Measurements from ENCODE around the gene MCOLN1.
A peak's percentile ranks its signal among the peaks of the same experiment; 100 is the strongest.
"Not testable (repeated sequence)": the region's sequence is repeated elsewhere in the genome, so short reads cannot be mapped to it uniquely, and the experiment has no call there.

The MCOLN1 gene

DNA sequence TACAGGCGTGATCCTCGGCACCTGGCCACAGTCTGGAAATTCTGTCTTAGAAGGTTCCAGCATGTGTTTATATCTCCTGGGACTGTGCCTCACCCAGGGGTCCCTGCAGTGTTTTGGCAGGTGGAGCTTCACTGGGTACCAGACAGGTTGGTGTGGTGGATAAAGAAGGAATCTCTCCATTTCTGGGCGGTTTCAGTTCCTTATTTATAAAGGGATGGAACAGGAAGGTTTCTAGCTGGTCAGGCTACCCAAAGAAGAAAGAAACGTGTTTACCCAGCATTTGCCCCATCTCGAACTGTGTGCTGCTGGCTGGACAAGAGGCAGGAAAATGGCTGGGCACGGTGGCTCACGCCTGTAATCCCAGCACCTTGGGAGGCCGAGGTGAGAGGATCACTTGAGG is 22.9 kb downstream of the MCOLN1 start:
- DNase-seq: no peak

DNA sequence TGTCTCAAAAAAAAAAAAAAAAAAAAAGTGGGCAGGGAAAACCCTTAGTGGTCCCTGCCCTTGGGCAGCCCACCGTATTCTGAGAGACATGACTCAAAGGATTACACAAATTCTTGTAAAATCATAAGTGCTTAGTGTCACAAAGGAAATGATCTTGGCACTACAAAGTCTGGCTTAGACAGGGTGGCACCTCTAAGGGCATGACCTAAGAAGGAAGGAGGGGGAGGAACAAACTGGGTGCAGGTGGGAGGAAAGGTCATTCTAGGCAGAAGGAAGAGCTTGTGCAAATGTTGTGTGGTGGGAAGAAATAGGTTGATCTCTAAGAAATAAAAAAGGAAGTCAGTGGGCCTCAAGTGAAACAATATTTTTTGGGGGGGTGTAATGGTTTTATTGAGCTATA is 23.5 kb downstream of the MCOLN1 start:
- DNase-seq: no peak

DNA sequence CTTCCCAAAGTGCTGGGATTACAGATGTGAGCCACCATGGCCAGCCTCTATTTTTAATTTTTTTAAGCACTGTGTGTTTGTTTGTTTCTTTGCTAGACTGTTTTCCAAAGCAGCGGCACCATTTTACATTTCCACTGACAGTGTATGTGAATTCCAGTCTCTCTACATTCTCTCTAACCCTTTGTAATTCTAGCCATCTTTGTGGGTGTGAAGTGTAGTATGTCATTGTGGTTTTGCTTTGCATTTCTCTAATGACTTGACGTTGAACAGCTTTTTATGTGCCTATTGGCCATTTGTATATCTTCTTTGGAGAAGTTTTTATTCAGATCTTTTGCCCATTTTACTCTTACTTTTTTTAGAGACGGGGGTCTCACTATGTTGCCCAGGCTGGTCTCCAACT is 24.7 kb downstream of the MCOLN1 start:
- DNase-seq: no peak

DNA sequence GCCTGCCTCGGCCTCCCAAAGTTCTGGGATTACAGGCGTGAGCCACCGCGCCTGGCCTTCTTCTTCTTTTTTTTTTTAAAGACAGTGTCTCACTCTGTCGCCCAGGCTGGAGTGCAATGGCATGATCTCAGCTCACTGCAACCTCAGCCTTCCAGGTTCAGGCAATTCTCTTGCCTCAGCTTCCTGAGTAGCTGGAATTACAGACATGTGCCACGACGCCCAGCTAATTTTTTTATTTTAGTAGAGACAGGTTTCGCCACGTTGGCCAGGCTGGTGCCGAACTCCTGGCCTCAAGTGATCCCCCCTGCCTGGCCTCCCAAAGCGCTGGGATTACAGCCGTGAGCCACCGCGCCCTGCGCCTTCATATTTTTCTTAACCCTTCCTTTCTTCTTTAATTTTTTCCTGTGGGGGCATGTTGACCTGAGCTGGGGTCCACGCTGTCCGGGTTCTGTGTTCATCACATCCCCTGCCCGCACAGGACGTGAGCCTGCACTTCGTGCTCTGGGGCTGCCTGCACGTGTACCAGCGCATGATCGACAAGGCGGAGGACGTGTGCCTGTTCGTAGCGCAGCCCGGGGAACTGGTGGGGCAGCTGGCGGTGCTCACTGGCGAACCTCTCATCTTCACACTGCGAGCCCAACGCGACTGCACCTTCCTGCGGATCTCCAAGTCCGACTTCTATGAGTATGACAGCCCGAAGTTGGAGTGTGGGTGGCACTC is 27.2 kb downstream of the MCOLN1 start:
- DNase-seq: no peak

DNA sequence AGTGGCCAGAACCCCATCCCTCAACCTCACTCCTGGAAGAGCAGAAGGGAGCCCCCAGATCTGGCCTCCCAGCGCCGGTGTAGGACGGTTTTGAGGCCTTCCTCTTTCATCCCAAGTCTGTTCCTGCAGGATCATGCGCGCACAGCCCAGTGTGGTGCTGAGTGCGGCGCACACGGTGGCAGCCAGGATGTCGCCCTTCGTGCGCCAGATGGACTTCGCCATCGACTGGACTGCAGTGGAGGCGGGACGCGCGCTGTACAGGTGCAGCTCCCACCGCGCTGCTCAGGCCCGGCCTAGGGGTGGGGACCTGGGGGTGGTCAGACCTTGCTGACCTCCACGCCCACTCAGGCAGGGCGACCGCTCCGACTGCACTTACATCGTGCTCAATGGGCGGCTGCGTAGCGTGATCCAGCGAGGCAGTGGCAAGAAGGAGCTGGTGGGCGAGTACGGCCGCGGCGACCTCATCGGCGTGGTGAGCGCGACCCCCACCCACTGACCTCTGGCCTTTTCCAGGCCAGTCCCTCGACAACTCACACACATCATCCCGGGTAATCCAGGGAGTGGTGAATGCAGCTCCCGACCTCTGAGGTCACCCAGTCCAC is 27.8 kb downstream of the MCOLN1 start:
- no peak for DNase-seq

DNA sequence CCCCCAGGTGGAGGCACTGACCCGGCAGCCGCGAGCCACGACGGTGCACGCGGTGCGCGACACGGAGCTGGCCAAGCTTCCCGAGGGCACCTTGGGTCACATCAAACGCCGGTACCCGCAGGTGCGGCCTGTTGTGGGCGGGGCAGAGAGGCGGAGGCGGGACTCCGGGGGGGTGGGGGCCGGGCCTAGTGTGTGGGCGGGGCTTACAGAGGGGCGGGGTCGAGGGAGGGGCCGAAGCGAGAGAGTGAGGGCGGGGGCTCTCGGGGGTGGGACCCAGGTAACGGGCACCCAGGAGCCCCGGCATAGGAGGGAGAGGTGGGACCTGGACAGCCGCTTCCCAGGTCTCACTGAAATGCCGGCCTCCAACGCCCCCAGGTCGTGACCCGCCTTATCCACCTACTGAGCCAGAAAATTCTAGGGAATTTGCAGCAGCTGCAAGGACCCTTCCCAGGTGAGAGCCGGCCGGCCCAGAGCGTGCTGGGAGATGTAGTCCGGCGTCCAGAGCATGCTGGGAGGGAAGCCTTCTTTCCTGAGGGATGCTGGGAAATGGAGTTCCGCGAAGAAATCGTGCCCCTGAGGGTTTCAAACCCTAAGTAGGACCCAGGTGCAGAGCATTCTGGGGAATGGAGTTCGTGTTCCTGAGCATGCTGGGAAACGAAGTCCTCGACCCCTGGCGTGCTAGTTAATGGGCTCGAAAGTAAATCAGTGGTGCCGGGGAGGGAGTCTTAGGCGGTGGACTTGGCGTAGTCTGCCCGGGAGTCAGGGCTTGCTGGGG is 28.8 kb downstream of the MCOLN1 start:
- peak; percentile 47 for DNase-seq

DNA sequence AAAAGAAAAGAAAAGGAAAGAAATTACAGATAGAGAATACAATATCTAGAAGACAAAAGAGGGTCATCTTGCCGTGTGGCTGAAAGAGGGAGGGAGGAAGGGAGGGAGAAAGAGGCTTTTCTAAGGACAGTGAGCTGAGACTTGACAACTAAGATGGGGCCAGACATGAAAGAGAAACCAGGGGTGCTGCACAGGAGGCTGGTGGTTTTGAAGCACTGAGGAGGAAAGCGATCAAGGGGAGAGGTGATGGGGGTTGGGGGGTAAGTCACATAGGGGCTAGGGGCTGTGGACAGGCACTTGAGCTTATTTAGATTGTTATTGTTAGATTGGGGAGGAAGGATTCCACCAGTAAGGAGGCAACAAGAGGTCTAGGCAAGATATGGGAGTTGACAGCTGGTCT is 30.4 kb downstream of the MCOLN1 start:
- DNase-seq: no peak

DNA sequence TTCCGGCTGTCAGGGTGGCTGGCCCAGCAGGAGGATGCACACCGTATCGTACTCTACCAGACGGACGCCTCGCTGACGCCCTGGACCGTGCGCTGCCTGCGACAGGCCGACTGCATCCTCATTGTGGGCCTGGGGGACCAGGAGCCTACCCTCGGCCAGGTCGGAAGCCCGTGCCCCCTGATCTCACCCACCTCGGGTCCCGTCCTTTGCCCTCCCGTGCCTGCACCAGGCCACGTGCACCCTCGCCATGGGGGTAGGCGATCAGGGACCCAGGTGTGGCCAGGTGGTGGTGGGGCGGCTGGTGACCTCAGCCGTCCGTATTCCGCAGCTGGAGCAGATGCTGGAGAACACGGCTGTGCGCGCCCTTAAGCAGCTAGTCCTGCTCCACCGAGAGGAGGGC is 32.1 kb downstream of the MCOLN1 start:
- DNase-seq: no peak

DNA sequence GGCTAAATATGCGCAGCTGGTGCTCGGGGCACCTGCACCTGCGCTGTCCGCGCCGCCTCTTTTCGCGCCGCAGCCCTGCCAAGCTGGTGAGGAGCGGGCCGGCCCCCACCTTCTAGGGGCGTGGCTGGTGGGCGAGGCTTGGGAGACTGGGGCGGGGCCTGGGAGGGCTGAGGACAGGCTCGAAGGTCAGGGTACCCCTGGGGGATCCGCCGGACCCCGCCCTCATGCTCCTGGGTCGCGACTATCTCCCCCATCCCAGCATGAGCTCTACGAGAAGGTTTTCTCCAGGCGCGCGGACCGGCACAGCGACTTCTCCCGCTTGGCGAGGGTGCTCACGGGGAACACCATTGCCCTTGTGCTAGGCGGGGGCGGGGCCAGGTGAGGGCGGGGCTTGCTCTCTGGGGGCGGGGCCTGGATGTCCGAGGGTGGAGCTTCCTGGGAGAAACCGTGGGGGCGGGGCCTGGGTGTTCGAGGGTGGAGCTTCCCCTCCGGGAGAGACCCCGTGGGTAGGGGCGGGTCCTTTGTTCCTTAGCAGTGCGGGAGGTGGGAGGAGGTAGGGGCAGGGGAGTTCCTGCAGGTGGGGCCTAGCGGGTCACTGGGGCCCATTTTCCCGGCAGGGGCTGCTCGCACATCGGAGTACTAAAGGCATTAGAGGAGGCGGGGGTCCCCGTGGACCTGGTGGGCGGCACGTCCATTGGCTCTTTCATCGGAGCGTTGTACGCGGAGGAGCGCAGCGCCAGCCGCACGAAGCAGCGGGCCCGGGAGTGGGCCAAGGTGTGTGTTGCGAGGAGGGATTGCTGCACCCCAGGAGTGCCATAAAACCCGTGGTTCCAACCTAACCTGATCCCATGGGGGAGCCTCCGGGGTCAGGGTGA is 32.8 kb downstream of the MCOLN1 start:
- no peak for DNase-seq

DNA sequence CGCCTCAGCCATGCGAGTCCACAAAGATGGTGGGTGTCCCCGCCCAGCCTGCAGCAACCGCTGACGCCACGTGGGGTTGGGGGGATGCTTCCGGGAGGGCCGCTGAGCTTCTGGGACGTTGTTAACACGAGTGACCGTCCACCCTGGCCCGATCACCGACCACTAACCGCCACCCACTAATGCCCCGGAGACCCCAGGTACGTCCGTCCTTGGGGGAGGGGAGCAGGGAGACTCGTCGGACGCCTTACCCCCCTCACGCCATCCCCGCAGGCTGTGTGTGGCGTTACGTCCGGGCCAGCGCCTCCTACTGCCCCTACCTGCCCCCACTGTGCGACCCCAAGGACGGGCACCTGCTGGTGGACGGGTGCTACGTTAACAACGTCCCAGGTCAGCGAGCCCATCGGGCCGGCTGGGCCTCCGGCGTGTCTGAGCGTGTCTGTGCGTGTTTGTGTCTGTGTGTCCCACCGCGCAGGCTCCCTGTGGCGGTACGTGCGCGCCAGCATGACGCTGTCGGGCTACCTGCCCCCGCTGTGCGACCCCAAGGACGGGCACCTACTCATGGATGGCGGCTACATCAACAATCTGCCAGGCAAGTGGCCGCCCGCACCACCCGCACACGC is 34.4 kb downstream of the MCOLN1 start:
- no peak for DNase-seq

DNA sequence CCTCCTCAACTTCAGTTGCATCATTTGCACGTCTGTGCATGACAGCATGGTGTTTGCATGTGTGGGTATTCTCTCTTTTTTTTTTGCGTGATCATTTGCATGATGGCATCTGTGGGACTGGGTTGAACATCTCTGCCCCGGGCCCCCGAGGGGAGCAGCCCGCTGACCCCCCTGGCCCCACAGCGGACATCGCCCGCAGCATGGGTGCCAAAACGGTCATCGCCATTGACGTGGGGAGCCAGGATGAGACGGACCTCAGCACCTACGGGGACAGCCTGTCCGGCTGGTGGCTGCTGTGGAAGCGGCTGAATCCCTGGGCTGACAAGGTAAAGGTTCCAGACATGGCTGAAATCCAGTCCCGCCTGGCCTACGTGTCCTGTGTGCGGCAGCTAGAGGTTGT is 36.2 kb downstream of the MCOLN1 start:
- no peak for DNase-seq

DNA sequence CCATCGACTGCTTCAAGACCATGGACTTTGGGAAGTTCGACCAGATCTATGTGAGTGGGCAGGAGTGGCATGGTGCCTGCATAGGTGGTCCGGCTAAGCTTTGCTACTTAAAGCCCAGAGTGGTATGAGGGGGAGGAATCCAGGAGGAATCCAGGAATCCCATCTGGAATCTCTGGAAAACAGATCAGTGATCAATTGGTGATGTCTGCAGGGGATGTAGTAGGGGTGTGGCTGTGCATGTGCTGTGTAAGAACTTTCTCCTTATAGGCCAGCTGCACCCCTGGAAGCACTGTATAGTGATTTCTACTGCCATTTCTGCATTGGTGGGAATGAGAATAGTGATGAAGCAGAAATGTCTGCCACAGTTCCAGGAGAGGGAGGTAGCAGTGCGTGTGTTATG is 36.7 kb downstream of the MCOLN1 start:
- no peak for DNase-seq

DNA sequence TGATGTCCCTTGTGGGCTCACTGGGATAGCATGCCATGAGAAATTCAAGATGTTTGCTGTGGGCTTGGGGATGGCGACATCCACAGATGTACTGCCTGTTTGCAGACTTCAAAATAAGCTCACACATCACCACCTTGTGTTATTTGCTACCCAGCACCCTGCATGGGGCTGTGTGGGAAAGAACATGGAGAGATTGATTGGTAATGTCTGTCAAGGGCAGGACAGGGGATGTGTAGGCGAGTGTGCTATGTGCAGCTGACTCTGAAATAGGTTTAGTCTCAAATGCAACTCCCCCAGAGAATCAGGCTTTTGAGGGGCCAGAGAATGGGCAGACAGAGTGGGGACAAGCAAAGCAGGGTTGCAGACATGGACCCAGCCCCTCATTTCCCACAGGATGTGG is 37.8 kb downstream of the MCOLN1 start:
- no peak for DNase-seq

DNA sequence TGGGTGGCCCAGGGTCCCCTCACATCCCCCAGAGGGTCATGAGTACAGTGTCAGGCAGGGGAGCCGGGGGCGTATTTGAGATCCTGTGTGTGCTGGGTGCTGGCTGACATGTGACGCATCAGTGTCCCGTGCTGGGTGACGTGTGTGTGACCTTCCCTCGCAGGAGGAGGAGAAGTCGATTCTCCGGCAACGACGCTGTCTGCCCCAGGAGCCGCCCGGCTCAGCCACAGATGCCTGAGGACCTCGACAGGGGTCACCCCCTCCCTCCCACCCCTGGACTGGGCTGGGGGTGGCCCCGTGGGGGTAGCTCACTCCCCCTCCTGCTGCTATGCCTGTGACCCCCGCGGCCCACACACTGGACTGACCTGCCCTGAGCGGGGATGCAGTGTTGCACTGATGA is 38.9 kb downstream of the MCOLN1 start:
- DNase-seq: no peak

DNA sequence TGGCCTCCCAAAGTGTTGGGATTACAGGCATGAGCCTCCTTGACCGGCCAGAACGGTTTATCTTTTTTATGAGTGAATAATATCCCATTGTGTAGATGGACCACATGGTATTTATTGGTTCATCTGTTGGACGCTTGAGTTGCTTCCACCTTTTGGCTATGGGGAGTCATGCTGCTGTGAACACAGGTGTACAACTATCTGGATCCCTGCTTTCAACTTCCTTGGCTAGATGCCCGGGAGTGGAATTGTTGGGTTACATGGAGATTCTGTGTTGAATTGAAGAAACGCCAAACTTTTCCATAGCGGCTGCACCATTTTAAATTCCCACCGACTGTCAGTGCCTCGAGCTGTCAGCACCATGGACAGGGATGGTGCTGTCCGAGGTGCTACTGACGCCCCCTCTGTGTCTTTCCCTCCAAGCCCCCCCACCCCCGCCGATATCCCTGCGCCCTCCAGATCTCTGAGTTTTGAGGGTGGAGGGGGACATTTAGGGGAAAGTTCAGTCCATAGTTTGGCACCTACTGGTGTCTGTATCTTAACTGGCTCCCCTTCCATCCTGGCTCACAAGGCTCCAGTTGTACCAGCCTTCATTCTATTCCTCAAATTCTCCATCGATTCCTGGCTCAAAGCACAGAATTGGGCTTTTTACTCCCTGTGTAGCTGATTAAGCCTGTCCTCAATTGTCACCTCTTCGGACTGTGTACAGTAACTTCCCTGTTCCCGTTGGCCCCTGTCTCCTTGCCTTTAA is 40.4 kb downstream of the MCOLN1 start:
- no peak for DNase-seq

DNA sequence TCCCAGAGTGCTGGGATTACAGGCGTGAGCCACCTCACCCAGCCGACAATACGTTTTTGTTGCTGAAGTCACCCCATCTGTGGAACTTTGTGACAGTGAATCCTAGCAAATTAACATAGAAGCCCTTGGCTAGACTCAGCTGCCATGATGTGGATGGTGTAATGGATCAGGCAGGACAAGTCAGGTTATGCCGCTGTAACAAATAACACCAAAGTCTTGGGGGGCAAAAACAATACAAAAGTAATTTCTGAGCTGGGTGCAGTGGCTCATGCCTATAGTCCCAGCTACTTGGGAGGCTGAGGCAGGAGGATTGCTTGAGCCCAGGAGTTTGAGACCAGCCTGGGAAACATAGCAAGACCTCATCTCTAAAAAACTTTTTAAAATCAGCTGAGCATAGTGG is 42.4 kb downstream of the MCOLN1 start:
- no peak for DNase-seq

DNA sequence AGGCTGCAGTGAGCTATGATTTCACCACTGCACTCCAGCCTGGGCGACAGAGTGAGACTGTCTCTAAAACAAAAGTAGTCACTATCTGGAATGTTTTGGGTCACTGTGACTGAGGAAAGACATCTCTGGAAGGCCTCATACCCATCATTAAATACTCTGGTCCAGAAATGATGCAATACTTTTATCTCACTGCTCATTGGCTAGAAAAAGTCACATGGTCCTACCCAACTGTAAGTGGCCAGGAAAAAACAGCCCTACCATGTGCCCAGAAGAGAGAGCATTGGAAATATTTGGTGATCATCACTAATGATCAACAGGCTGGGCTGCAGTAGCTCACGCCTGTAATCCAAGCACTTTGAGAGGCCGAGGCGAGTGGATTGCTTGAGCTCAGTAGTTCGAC is 42.9 kb downstream of the MCOLN1 start:
- DNase-seq: no peak

DNA sequence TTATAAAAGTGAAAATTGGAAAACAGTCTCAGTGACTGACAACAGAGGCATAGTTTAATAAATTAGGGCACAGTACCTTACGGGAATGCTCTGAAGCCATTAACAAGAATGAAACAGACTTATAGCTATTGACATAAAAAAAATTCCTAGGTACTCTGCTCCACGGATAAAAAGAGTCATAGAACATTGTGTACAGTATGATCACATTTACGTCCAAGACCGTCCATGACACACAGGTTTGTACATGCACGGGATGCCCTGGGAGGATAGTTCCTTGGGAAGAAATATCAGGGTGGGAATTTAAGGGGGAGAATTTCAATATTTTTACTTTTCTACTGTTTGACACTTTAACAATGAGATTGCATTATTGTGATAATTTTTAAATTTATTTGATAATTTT is 48.3 kb downstream of the MCOLN1 start:
- no peak for DNase-seq

DNA sequence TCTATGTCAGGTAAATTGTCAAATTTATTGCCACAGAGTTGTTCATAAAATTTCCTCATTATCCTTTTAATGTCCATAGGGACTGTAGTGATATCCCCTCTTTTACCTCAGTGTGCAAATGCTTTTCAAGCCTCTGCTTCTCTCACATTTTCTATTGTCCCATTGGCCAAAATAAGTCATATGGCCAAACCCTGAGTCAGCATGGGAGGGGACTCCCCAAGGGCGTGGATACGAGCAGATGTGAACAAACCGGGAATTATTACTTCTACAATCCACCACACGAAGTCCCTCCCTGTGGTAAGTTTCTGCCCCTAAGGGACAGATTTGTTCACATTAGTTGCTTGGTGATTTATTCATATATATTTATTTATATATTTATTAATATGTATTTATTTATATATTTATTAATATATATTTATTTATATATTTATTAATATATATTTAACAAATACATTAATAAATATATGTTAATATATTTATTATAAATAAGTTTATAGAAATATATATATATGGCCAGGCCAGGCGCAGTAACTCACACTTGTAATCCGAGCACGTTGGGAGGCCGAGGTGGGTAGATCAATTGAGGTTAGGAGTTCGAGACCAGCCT is 53.1 kb downstream of the MCOLN1 start:
- DNase-seq: no peak

DNA sequence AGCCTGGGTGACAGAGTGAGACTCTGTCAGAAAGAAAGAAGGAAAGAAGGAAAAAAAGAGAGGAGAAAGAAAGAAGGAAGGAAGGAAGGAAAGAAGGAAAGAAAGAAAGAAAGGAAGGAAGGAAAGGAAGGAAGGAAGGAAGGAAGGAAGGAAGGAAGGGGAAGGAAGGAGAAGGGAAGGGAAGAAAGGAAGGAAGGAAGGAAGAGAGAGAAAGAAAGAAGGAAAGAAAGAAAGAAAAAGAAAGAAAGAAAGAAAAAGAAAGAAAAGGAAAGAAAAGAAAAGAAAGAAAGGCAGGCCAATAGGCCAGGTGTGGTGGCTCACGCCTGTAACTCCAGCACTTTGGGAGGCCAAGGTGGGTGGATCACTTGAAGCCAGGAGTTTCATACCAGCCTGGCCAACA is 55.0 kb downstream of the MCOLN1 start:
- DNase-seq: not testable (repeated sequence)

DNA sequence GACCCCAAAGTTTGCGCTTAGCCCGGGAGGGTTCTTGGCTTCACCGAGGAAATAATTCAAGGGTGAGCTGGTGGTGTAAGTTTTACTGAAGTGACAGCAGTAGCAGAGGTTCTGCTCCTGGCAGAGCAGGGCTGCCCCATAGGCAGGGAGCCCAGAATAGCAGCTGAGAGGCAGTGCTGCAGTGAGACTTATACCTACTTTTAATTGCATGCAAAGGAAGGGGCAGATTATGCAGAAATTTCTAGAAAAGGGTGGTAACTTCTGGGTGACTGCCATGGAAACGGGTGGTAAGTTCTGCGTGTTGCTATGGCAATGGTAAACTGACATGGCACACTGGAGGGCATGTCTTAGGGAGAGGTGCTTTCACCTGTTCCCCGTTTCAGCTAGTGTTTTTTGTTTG is 55.7 kb downstream of the MCOLN1 start:
- no peak for DNase-seq

DNA sequence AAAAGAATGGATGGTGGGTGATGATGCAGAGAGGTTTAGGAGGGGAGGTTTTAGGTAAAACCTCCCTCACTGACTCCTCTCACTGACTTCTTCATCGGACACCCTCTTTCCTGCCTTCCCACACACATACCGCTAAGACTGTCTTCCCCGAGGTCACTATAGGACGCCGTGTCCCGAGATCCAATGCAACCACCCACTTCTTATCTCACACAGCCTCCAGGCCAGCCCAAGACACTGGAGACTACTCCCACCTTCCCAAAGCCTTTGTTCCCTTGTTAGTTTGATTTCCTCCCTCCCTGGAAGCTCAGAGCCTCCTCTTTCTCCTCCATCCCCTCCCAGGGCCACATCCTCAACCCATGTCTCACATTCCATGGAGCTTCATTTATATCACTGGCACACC is 56.8 kb downstream of the MCOLN1 start:
- no peak for DNase-seq

Measured in fibroblast of upper back skin (primary cell).